ENCODE measurements around the gene RSPH10B2. TPM values are rescaled to one million over a fixed set of nuclear protein-coding genes. Genes with fewer than 3 reads are reported as not detected.
A peak's percentile ranks its signal among the peaks of the same experiment; 100 is the strongest.
"Not testable (repeated sequence)": the region's sequence is repeated elsewhere in the genome, so short reads cannot be mapped to it uniquely, and the experiment has no call there.

Gene RSPH10B2
- total RNA-seq, 3 donors from 2014 or later: 0.44 TPM; not detected in 2

- H3K9me3 ChIP-seq; H3K27me3 ChIP-seq; H3K36me3 ChIP-seq; intact Hi-C loops (cut with DNase I; ENCODE audit: low total_unique reads); H3K4me1 ChIP-seq: not testable (repeated sequence)
- Histone ChIP-seq H3K27ac (peak within 1 kb of the TSS; percentile 56 to 78), H3K4me3 (peak within 1 kb of the TSS; percentile 51 to 73 (median 66))
- DNase-seq (ENCODE audit: low spot score in 2 of 2): peak; percentile 35 to 84
- peak in 1 of 3 donors; percentile 50 for TF ChIP-seq POLR2AphosphoS5 (IDR thresholded peaks at IDR 0.05)
Measured at GRCh38 chr7:6826151-6826550, 72.2 kb downstream of the RSPH10B2 start, which contains the start of gene CCZ1B. Gene CCZ1B (minus strand): TSS chr7:6826275. CDS start chr7:6826197, 78 bp downstream.

GRCh38 chr7:6827180-6827579 is 73.3 kb downstream of the RSPH10B2 start:
- H3K9me3 ChIP-seq; intact Hi-C loops (cut with DNase I; ENCODE audit: low total_unique reads); DNase-seq (ENCODE audit: low spot score in 2 of 2); H3K4me1 ChIP-seq; H3K4me3 ChIP-seq; H3K36me3 ChIP-seq; H3K27ac ChIP-seq: not testable (repeated sequence)
- peaks cover 0 to 11% of the 10 kb centered on the region in 2 donors for H3K27me3 ChIP-seq

- intact Hi-C loops (cut with DNase I; ENCODE audit: low total_unique reads); DNase-seq (ENCODE audit: low spot score in 2 of 2); H3K9me3 ChIP-seq; H3K27ac ChIP-seq; H3K36me3 ChIP-seq; H3K4me3 ChIP-seq; H3K4me1 ChIP-seq: not testable (repeated sequence)
- peaks cover 0 to 26% of the 10 kb centered on the region in 2 donors for H3K27me3 ChIP-seq
Measured at GRCh38 chr7:6829616-6830015, 75.7 kb downstream of the RSPH10B2 start.

- H3K4me3 ChIP-seq; H3K27ac ChIP-seq; DNase-seq (ENCODE audit: low spot score in 2 of 2); H3K36me3 ChIP-seq; H3K9me3 ChIP-seq; intact Hi-C loops (cut with DNase I; ENCODE audit: low total_unique reads); H3K4me1 ChIP-seq: not testable (repeated sequence)
- H3K27me3 ChIP-seq: peaks cover 0 to 28% of the 10 kb centered on the region in 2 donors
Measured at GRCh38 chr7:6830026-6830425, 76.1 kb downstream of the RSPH10B2 start.

- DNase-seq (ENCODE audit: low spot score in 2 of 2): no peak
Measured at GRCh38 chr7:6831018-6831725, 77.3 kb downstream of the RSPH10B2 start.

GRCh38 chr7:6833636-6834035 is 79.7 kb downstream of the RSPH10B2 start:
- DNase-seq (ENCODE audit: low spot score in 2 of 2): no peak
- H3K36me3 ChIP-seq: no peaks in the 10 kb centered on the region
- TF ChIP-seq POLR2AphosphoS5 (IDR thresholded peaks at IDR 0.05) (no peak), POLR2A (IDR thresholded peaks at IDR 0.05) (no peak), CTCF (IDR thresholded peaks at IDR 0.05) (no peak)
- intact Hi-C loops (cut with DNase I; ENCODE audit: low total_unique reads): no loop called here
- no peaks in the 10 kb centered on the region for H3K9me3 ChIP-seq
- H3K27ac ChIP-seq: no peak overlapping the region
- no peak overlapping the region for H3K4me3 ChIP-seq
- H3K4me1 ChIP-seq: no peaks in the 10 kb centered on the region
- H3K27me3 ChIP-seq: peaks cover 0 to 28% of the 10 kb centered on the region in 2 donors

More at GRCh38 chr7:6831018-6831725, 77.3 kb downstream of the RSPH10B2 start:
- peaks cover 0 to 28% of the 10 kb centered on the region in 2 donors for H3K27me3 ChIP-seq
- no peaks in the 10 kb centered on the region for H3K9me3 ChIP-seq
- no peak overlapping the region for H3K4me3 ChIP-seq
- no peaks in the 10 kb centered on the region for H3K36me3 ChIP-seq
- no peaks in the 10 kb centered on the region for H3K4me1 ChIP-seq
- intact Hi-C loops (cut with DNase I; ENCODE audit: low total_unique reads): no loop called here
- H3K27ac ChIP-seq: no peak overlapping the region
- no peak for TF ChIP-seq POLR2AphosphoS5 (IDR thresholded peaks at IDR 0.05)
- no peak for TF ChIP-seq POLR2A (IDR thresholded peaks at IDR 0.05)
- no peak for TF ChIP-seq CTCF (IDR thresholded peaks at IDR 0.05)

GRCh38 chr7:6835521-6835920 is 81.6 kb downstream of the RSPH10B2 start:
- DNase-seq (ENCODE audit: low spot score in 2 of 2); H3K27ac ChIP-seq; H3K4me3 ChIP-seq; H3K4me1 ChIP-seq; intact Hi-C loops (cut with DNase I; ENCODE audit: low total_unique reads); H3K36me3 ChIP-seq; H3K9me3 ChIP-seq: not testable (repeated sequence)
- peaks cover 0 to 28% of the 10 kb centered on the region in 2 donors for H3K27me3 ChIP-seq

- H3K36me3 ChIP-seq; DNase-seq (ENCODE audit: low spot score in 2 of 2); H3K4me3 ChIP-seq; H3K4me1 ChIP-seq; intact Hi-C loops (cut with DNase I; ENCODE audit: low total_unique reads); H3K27ac ChIP-seq; H3K9me3 ChIP-seq: not testable (repeated sequence)
- H3K27me3 ChIP-seq: peaks cover 0 to 17% of the 10 kb centered on the region in 2 donors
Measured at GRCh38 chr7:6837081-6837480, 83.2 kb downstream of the RSPH10B2 start.

GRCh38 chr7:6842278-6842921 is 88.5 kb downstream of the RSPH10B2 start:
- H3K9me3 ChIP-seq; H3K27ac ChIP-seq; H3K36me3 ChIP-seq; H3K4me1 ChIP-seq; intact Hi-C loops (cut with DNase I; ENCODE audit: low total_unique reads); H3K4me3 ChIP-seq; H3K27me3 ChIP-seq: not testable (repeated sequence)
- peak in 1 of 2 donors; percentile 55 for DNase-seq (ENCODE audit: low spot score in 2 of 2)

- H3K36me3 ChIP-seq; H3K27ac ChIP-seq; H3K4me3 ChIP-seq; DNase-seq (ENCODE audit: low spot score in 2 of 2); H3K9me3 ChIP-seq; H3K4me1 ChIP-seq; H3K27me3 ChIP-seq; intact Hi-C loops (cut with DNase I; ENCODE audit: low total_unique reads): not testable (repeated sequence)
Measured at GRCh38 chr7:6843092-6843491, 89.2 kb downstream of the RSPH10B2 start.

GRCh38 chr7:6843654-6844053 is 89.8 kb downstream of the RSPH10B2 start:
- H3K36me3 ChIP-seq; H3K4me3 ChIP-seq; H3K27ac ChIP-seq; DNase-seq (ENCODE audit: low spot score in 2 of 2); H3K27me3 ChIP-seq; intact Hi-C loops (cut with DNase I; ENCODE audit: low total_unique reads); H3K4me1 ChIP-seq; H3K9me3 ChIP-seq: not testable (repeated sequence)

Measured in breast epithelium (tissue), 4 donors.